IMR-90 (cell line): ENCODE results near the gene LRRC75B. TPM values are rescaled to one million over a fixed set of nuclear protein-coding genes. Genes with fewer than 3 reads are reported as not detected.
A peak's percentile ranks its signal among the peaks of the same experiment; 100 is the strongest.
"Not testable (repeated sequence)": the region's sequence is repeated elsewhere in the genome, so short reads cannot be mapped to it uniquely, and the experiment has no call there.

ENCODE experiments used
- ATAC-seq: fragments of 200-7000 bp; cut with Tn5 transposase; 2 replicates; pipeline ENCODE4 v1.9.1; 2020; ENCODE audit warnings: low read depth, mild to moderate bottlenecking, moderate library complexity
- BruUV-seq: library from RNA; stranded (reverse); fragments of 400-500 nt; replicated peaks from 2 replicates; lab custom pipeline; 2021; lab: Mats Ljungman, UMichigan
- CTCF ChIA-PET: fragments of 300-600 bp; formaldehyde crosslinking; extraction: SDS; loops from one replicate; lab custom pipeline; 2021; ENCODE audit warnings: antibody characterized with exemption; lab: Yijun Ruan, JAX
- POLR2A ChIA-PET: fragments of 300-600 bp; sonication (Branson Sonifier 250); formaldehyde crosslinking; loops from one replicate; lab custom pipeline; 2022; ENCODE audit warnings: antibody characterized with exemption; ENCODE audit not compliant: unreplicated experiment; lab: Charles Lee
- DNase-seq: peaks from one replicate; pipeline ENCODE4 v3.0.0; 2013
- H2AFZ ChIP-seq: replicated peaks from 2 replicates; pipeline ENCODE3; 2013; ENCODE audit warnings: low read length, mild to moderate bottlenecking; ENCODE audit not compliant: poor library complexity
- H2AK5ac ChIP-seq: 2 replicates; pipeline ENCODE4 v1.6.1; 2013; ENCODE audit warnings: low read depth, low read length, inconsistent platforms
- H2AK9ac ChIP-seq: replicated peaks from 2 replicates; pipeline ENCODE3; 2013; ENCODE audit warnings: mild to moderate bottlenecking, low read depth, low read length, moderate library complexity; ENCODE audit not compliant: poor library complexity
- H2BK120ac ChIP-seq: 2 replicates; pipeline ENCODE4 v1.6.1; 2013; ENCODE audit warnings: low read depth, low read length, inconsistent platforms
- H2BK15ac ChIP-seq: 3 replicates; pipeline ENCODE4 v1.6.1; 2013; ENCODE audit warnings: low read depth, low read length, inconsistent platforms
- H2BK20ac ChIP-seq: 2 replicates; pipeline ENCODE4 v1.6.1; 2013; ENCODE audit warnings: low read depth, mild to moderate bottlenecking, inconsistent platforms, low read length, moderate library complexity
- H2BK5ac ChIP-seq: 2 replicates; pipeline ENCODE4 v1.6.1; 2013; ENCODE audit warnings: mild to moderate bottlenecking, low read depth, low read length, inconsistent platforms; ENCODE audit not compliant: poor library complexity, severe bottlenecking
- H3K14ac ChIP-seq: replicated peaks from 2 replicates; pipeline ENCODE4 v1.6.1; 2013; ENCODE audit warnings: low read depth, low read length, inconsistent platforms
- H3K18ac ChIP-seq: 2 replicates; pipeline ENCODE4 v1.6.1; 2013; ENCODE audit warnings: low read depth, low read length, control low read depth
- H3K23ac ChIP-seq: 2 replicates; pipeline ENCODE4 v1.6.1; 2013; ENCODE audit warnings: low read depth, low read length, inconsistent platforms
- H3K27ac ChIP-seq: 2 replicates; pipeline ENCODE4 v1.5.1; 2013; ENCODE audit warnings: mild to moderate bottlenecking, control low read depth, low read length; ENCODE audit not compliant: insufficient read depth
- H3K27me3 ChIP-seq: 2 replicates; pipeline ENCODE4 v1.6.1; 2013; ENCODE audit warnings: low read length; ENCODE audit not compliant: control insufficient read depth, insufficient read depth
- H3K36me3 ChIP-seq: 2 replicates; pipeline ENCODE4 v1.6.1; 2013; ENCODE audit warnings: low read length, mixed read lengths; ENCODE audit not compliant: control insufficient read depth, insufficient read depth
- H3K4ac ChIP-seq: 2 replicates; pipeline ENCODE4 v1.6.1; 2013; ENCODE audit warnings: low read depth, low read length, inconsistent platforms
- H3K4me1 ChIP-seq: 2 replicates; pipeline ENCODE4 v1.6.1; 2013; ENCODE audit warnings: low read length, mixed read lengths; ENCODE audit not compliant: control insufficient read depth, insufficient read depth
- H3K4me2 ChIP-seq: 2 replicates; pipeline ENCODE4 v1.6.1; 2013; ENCODE audit warnings: low read depth, mild to moderate bottlenecking, control low read depth, low read length, moderate library complexity
- H3K4me3 ChIP-seq: 2 replicates; pipeline ENCODE4 v1.5.1; 2013; ENCODE audit warnings: low read depth, mild to moderate bottlenecking, control low read depth, low read length, moderate library complexity; ENCODE audit not compliant: insufficient read depth
- H3K56ac ChIP-seq: 2 replicates; pipeline ENCODE4 v1.6.1; 2013; ENCODE audit warnings: low read length, inconsistent platforms; ENCODE audit not compliant: insufficient read depth; ENCODE audit errors: extremely low read depth
- H3K79me1 ChIP-seq, 2 experiments: 2 replicates each; pipeline ENCODE4 v1.6.1; 2013; ENCODE audit warnings: low read length in 2 of 2, inconsistent platforms in 1 of 2, low read depth in 1 of 2
- H3K9ac ChIP-seq: 2 replicates; pipeline ENCODE4 v1.6.1; 2013; ENCODE audit warnings: low read depth, low read length, control low read depth
- H3K9me1 ChIP-seq: 2 replicates; pipeline ENCODE4 v1.6.1; 2013; ENCODE audit warnings: low read length, inconsistent platforms; ENCODE audit not compliant: insufficient read depth
- H3K9me3 ChIP-seq: 2 replicates; pipeline ENCODE4 v1.6.1; 2013; ENCODE audit warnings: low read length; ENCODE audit not compliant: control insufficient read depth, insufficient read depth
- H4K20me1 ChIP-seq: 2 replicates; pipeline ENCODE4 v1.6.1; 2013; ENCODE audit warnings: low read length, inconsistent platforms; ENCODE audit not compliant: insufficient read depth
- H4K5ac ChIP-seq: 2 replicates; pipeline ENCODE4 v1.6.1; 2013; ENCODE audit warnings: mild to moderate bottlenecking, low read depth, low read length, control low read depth
- H4K8ac ChIP-seq, 2 experiments: 2 replicates each; pipeline ENCODE4 v1.6.1; 2013; ENCODE audit warnings: low read depth in 2 of 2, low read length in 2 of 2, control low read depth in 1 of 2, inconsistent platforms in 1 of 2
- H4K91ac ChIP-seq: 2 replicates; pipeline ENCODE4 v1.6.1; 2013; ENCODE audit warnings: low read depth, low read length, inconsistent platforms; ENCODE audit not compliant: insufficient read depth
- BHLHE40 ChIP-seq: fragments of 150-350 bp; IDR thresholded peaks from 2 replicates; pipeline ENCODE4 v1.6.1; 2016; ENCODE audit warnings: mild to moderate bottlenecking, low read depth, low read length
- FOS ChIP-seq: fragments of 150-350 bp; IDR thresholded peaks from 2 replicates; pipeline ENCODE4 v1.6.1; 2016; ENCODE audit warnings: low read depth, low read length
- MXI1 ChIP-seq: IDR thresholded peaks from 2 replicates; pipeline ENCODE4 v1.6.1; 2012; ENCODE audit warnings: low read depth, mild to moderate bottlenecking, low read length, moderate library complexity, borderline replicate concordance
- WGBS, 2 experiments: methylation state at CpG; one replicate each; pipeline versions ENCODE4 v1.1.5 to v1.1.7; 2013; ENCODE audit warnings: missing lambda C conversion rate in 2 of 2; ENCODE audit not compliant: insufficient read length in 1 of 2; ENCODE audit errors: extremely low coverage in 2 of 2; 5-methylcytosine and 5-hydroxymethylcytosine counted together
- dilution Hi-C: fragments of 300-500 bp; cut with HindIII; formaldehyde crosslinking; loops from one replicate; pipeline ENCODE4 v1.14.3; 2018; ENCODE audit warnings: low sequenced_read_pairs; ENCODE audit not compliant: unreplicated experiment
- in situ Hi-C: fragments of 300-500 bp; cut with MboI; formaldehyde crosslinking; loops from 3 replicates; pipeline ENCODE4 v1.14.3; 2019; ENCODE audit warnings: low sequenced_read_pairs, inconsistent platforms, mixed read lengths
- intact Hi-C: fragments of 100-400 bp; cut with micrococcal nuclease; formaldehyde crosslinking; loops from 2 replicates; pipeline ENCODE4 v1.10.0; 2022
- polyA plus RNA-seq, 3 experiments: library from polyadenylated mRNA; depleted of rRNA; stranded (reverse); fragments of >200 nt; gene quantifications; 2 replicates each; pipeline ENCODE4 v1.2.3, GENCODE V29; 2012; ENCODE audit warnings: low replicate concordance in 1 of 3
- total RNA-seq: library from RNA; depleted of rRNA; stranded (reverse); fragments of >200 nt; gene quantifications from 2 replicates; pipeline ENCODE4 v1.2.3, GENCODE V29; 2012

Gene LRRC75B
- total and polyA plus RNA-seq, 2 of the 4 experiments (the other 2 are of a cell fraction) = 1.6 to 10.7 TPM

GRCh38 chr22:24553597-24554312, 39.1 kb downstream of the LRRC75B start:
- Histone ChIP-seq H3K27me3 (no peaks in the 10 kb centered on the region), H3K14ac (peak overlapping the region; percentile 31), H3K79me1 (peaks cover 39 to 79% of the 10 kb centered on the region in 2 experiments), H4K91ac (peak overlapping the region; percentile 64), H2AFZ (peak overlapping the region; percentile 89), H3K4ac (peak overlapping the region; percentile 91), H3K4me3 (peak overlapping the region; percentile 85), H2BK20ac (no peak overlapping the region), H3K27ac (peak overlapping the region; percentile 93), H4K8ac (peak overlapping the region; percentile 70 to 82; a peak in 2 of 4 replicates), H3K9ac (peak overlapping the region; percentile 93), H3K18ac (no peak overlapping the region), H4K5ac (peak overlapping the region; percentile 14), H3K9me3 (no peaks in the 10 kb centered on the region), H2BK15ac (no peak overlapping the region; the same call in 2 of the 3 replicates), H3K9me1 (peaks cover 24% of the 10 kb centered on the region), H4K20me1 (peaks cover 49% of the 10 kb centered on the region), H3K56ac (peak overlapping the region; percentile 89), H3K23ac (peak overlapping the region; percentile 99), H2BK5ac (peak overlapping the region; percentile 68), H3K4me2 (peak overlapping the region; percentile 95), H2AK5ac (peak overlapping the region; percentile 87), H3K36me3 (peaks cover 10% of the 10 kb centered on the region), H2AK9ac (peak overlapping the region; percentile 100), H2BK120ac (0 out of 2 replicates have a peak overlapping the region, but pooled peaks have one; percentile 9), H3K4me1 (peaks cover 7% of the 10 kb centered on the region)
- dilution Hi-C loops = no loop called here
- BruUV-seq = no TSS peak
- ChIA-PET CTCF (no interaction called here), POLR2A (no interaction called here)
- in situ Hi-C loops = no loop called here
- ATAC-seq (no peak), DNase-seq (peak; percentile 40)
- 17% methylated on average over 1 of the region's 12 CpGs; no CpG with 5 or more reads in 1 of the 2 experiments for WGBS, 2 experiments
- intact Hi-C loops = no loop called here
- no peak for TF ChIP-seq MXI1
- TF ChIP-seq FOS = no peak
- peak; percentile 17; the same call in 1 of the 2 replicates for TF ChIP-seq BHLHE40

- H3K4me3 ChIP-seq, H3K56ac ChIP-seq, H3K18ac ChIP-seq, H3K4me1 ChIP-seq, in situ Hi-C loops, BruUV-seq, dilution Hi-C loops, H2BK15ac ChIP-seq, H2BK120ac ChIP-seq, intact Hi-C loops, H3K4ac ChIP-seq, H2BK20ac ChIP-seq, ATAC-seq, H2AFZ ChIP-seq, POLR2A ChIA-PET, H3K9ac ChIP-seq, H4K91ac ChIP-seq, H2AK5ac ChIP-seq, H3K4me2 ChIP-seq, H4K5ac ChIP-seq, H2BK5ac ChIP-seq, DNase-seq, H3K27ac ChIP-seq, H3K27me3 ChIP-seq, CTCF ChIA-PET, H4K8ac ChIP-seq, H3K14ac ChIP-seq, H3K9me3 ChIP-seq: not testable (repeated sequence)
- Histone ChIP-seq H3K9me1 (peaks cover 24% of the 10 kb centered on the region), H2AK9ac (peak overlapping the region; percentile 4), H4K20me1 (peaks cover 48% of the 10 kb centered on the region), H3K36me3 (peaks cover 15% of the 10 kb centered on the region), H3K23ac (peak overlapping the region; percentile 0; the same call in 1 of the 2 replicates), H3K79me1 (peaks cover 36 to 82% of the 10 kb centered on the region in 2 experiments)
- no CpG with 5 or more reads among the region's 10 CpGs for WGBS, 2 experiments
These were observed 40.2 kb downstream of the LRRC75B start for GRCh38 chr22:24552503-24553286.
